Neural cell (in vitro differentiated cells): ENCODE measurements around the gene MEPCE. TPM values are rescaled to one million over a fixed set of nuclear protein-coding genes. Genes with fewer than 3 reads are reported as not detected.

Experiments used
- H2AFZ ChIP-seq: fragments of 200-600, 300-800 bp; sonication (generic), shearing (Covaris generic); 2 replicates; pipeline ENCODE4 v1.6.0; 2014; ENCODE audit warnings: low read depth, mild to moderate bottlenecking, antibody characterized with exemption, low read length, moderate library complexity
- H3F3A ChIP-seq: fragments of 200-600 bp; shearing (Covaris generic); 2 replicates; pipeline ENCODE4 v1.6.1; 2016; ENCODE audit warnings: mild to moderate bottlenecking, moderate library complexity, mixed read lengths, antibody characterized with exemption, low read length; ENCODE audit not compliant: insufficient read depth, poor library complexity, severe bottlenecking
- H3K27ac ChIP-seq: fragments of 200-600, 300-800 bp; sonication (generic), shearing (Covaris generic); 2 replicates; pipeline ENCODE4 v1.5.1; 2014; ENCODE audit warnings: mild to moderate bottlenecking, low read length, moderate library complexity
- H3K27me3 ChIP-seq: fragments of 300-800, 200-600 bp; sonication (generic), shearing (Covaris generic); 2 replicates; pipeline ENCODE4 v1.6.0; 2014; ENCODE audit warnings: mild to moderate bottlenecking, low read depth, low read length, moderate library complexity; ENCODE audit not compliant: insufficient read depth
- H3K36me3 ChIP-seq: fragments of 300-800, 200-600 bp; sonication (generic), shearing (Covaris generic); 2 replicates; pipeline ENCODE4 v1.5.1; 2014; ENCODE audit warnings: mild to moderate bottlenecking, antibody characterized with exemption, low read length, moderate library complexity; ENCODE audit not compliant: insufficient read depth
- H3K4me2 ChIP-seq: fragments of 300-800, 200-600 bp; sonication (generic), shearing (Covaris generic); 2 replicates; pipeline ENCODE4 v1.6.0; 2014; ENCODE audit warnings: mild to moderate bottlenecking, low read length
- H3K4me3 ChIP-seq: fragments of 300-800, 200-600 bp; sonication (generic), shearing (Covaris generic); 2 replicates; pipeline ENCODE4 v1.5.1; 2014; ENCODE audit warnings: mild to moderate bottlenecking, low read length, moderate library complexity
- H3K79me2 ChIP-seq: fragments of 200-600 bp; shearing (Covaris generic); replicated peaks from 2 replicates; pipeline ENCODE4 v1.6.0; 2014; ENCODE audit warnings: mild to moderate bottlenecking, low read length, moderate library complexity; ENCODE audit not compliant: insufficient read depth
- H3K9ac ChIP-seq: fragments of 300-800, 200-600 bp; sonication (generic), shearing (Covaris generic); 2 replicates; pipeline ENCODE4 v1.6.1; 2016; ENCODE audit warnings: mild to moderate bottlenecking, low read length, mixed read lengths
- H3K9me2 ChIP-seq: fragments of 200-600 bp; shearing (Covaris generic); 2 replicates; pipeline ENCODE4 v1.6.1; 2016; ENCODE audit warnings: mild to moderate bottlenecking, low read length, mixed read lengths; ENCODE audit not compliant: insufficient read depth
- H3K9me3 ChIP-seq: fragments of 200-600, 300-800 bp; sonication (generic), shearing (Covaris generic); 2 replicates; pipeline ENCODE4 v1.6.1; 2016; ENCODE audit warnings: mild to moderate bottlenecking, mixed run types, low read length, moderate library complexity, mixed read lengths
- H4K20me1 ChIP-seq: fragments of 200-600 bp; shearing (Covaris generic); 2 replicates; pipeline ENCODE4 v1.6.1; 2016; ENCODE audit warnings: mild to moderate bottlenecking, mixed run types; ENCODE audit not compliant: insufficient read depth
- CTCF ChIP-seq: fragments of 450-650 bp; IDR thresholded peaks from 2 replicates; pipeline ENCODE4 v1.5.1; 2014; ENCODE audit warnings: antibody characterized with exemption, mild to moderate bottlenecking, moderate library complexity; ENCODE audit not compliant: poor library complexity, severe bottlenecking
- EP300 ChIP-seq: fragments of 450-650 bp; conservative IDR thresholded peaks from 2 replicates; pipeline ENCODE4 v1.6.1; 2014; ENCODE audit warnings: antibody characterized with exemption, mild to moderate bottlenecking, moderate library complexity; ENCODE audit not compliant: poor library complexity, severe bottlenecking
- EZH2 ChIP-seq: fragments of 200-600, 300-800 bp; shearing (Covaris generic), sonication (generic); IDR thresholded peaks from 2 replicates; pipeline ENCODE4 v1.6.1; 2014; ENCODE audit warnings: antibody characterized with exemption, low read length, borderline replicate concordance, mild to moderate bottlenecking; ENCODE audit not compliant: insufficient read depth, poor library complexity, severe bottlenecking
- MXI1 ChIP-seq: fragments of 450-650 bp; conservative IDR thresholded peaks from 2 replicates; pipeline ENCODE4 v1.6.1; 2014; ENCODE audit warnings: antibody characterized with exemption, mild to moderate bottlenecking; ENCODE audit not compliant: poor library complexity, severe bottlenecking
- POLR2AphosphoS5 ChIP-seq: IDR thresholded peaks from 2 replicates; pipeline ENCODE4 v1.6.1; 2012
- RAD21 ChIP-seq: fragments of 450-650 bp; conservative IDR thresholded peaks from 2 replicates; pipeline ENCODE4 v1.6.1; 2014; ENCODE audit warnings: antibody characterized with exemption, mild to moderate bottlenecking, moderate library complexity
- SMC3 ChIP-seq: fragments of 450-650 bp; conservative IDR thresholded peaks from 2 replicates; pipeline ENCODE4 v1.6.1; 2014; ENCODE audit warnings: antibody characterized with exemption, mild to moderate bottlenecking, moderate library complexity; ENCODE audit not compliant: poor library complexity
- TAF1 ChIP-seq: IDR thresholded peaks from 2 replicates; pipeline ENCODE4 v1.6.1; 2012; ENCODE audit warnings: low read depth
- polyA plus RNA-seq: library from polyadenylated mRNA; depleted of rRNA; stranded (reverse); fragments of >200 nt; gene quantifications from 2 replicates; pipeline ENCODE4 v1.2.3, GENCODE V29; 2014
- TF ChIP-seq, protein P1 (sequence below): IDR thresholded peaks from 2 replicates; pipeline ENCODE4 v1.6.1; 2012; ENCODE audit warnings: borderline replicate concordance

The MEPCE gene
- polyA plus RNA-seq, 1 donor from 2014 or later = 15.0 TPM

DNA sequence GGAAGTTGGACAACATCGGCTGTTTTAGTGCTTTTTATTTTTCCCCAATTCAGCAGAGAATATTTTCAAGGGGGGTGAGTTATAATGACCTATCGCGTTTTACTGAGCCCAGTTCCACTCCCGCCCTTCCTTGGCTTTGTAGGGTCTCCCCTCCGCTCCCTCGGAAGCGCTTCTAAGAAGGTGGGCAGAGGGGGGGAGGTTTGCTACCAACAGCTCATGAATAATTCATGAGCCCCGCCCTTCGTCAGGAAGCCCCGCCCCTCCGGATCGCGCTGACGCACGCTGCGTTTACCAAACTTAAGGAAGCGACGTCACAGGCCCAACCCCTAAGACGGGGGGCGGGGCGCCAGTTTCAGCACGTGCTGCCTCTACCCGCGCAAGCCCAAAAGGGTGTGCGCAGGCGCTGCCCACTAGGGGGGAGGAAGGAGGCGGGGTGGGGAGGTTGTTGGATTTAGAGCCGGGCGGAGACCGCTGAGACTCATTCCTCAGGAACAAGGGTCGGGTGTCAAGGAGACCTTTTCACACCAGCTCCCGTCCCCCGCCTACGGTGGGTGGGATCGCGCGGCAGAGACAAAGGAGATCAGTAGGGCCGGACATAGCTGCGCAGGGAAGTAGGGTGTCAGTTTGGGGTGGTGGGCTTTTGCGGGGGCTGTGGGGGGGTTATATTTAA is 529 bp upstream of the MEPCE start:
- TF ChIP-seq EP300 = peak; percentile 6
- peak; percentile 65 for TF ChIP-seq TAF1
- no peak for TF ChIP-seq MXI1
- no peak for TF ChIP-seq EZH2
- TF ChIP-seq SMC3 = no peak
- peak; percentile 86 for TF ChIP-seq POLR2AphosphoS5
- TF ChIP-seq CTCF = no peak
- TF ChIP-seq, protein P1, sequence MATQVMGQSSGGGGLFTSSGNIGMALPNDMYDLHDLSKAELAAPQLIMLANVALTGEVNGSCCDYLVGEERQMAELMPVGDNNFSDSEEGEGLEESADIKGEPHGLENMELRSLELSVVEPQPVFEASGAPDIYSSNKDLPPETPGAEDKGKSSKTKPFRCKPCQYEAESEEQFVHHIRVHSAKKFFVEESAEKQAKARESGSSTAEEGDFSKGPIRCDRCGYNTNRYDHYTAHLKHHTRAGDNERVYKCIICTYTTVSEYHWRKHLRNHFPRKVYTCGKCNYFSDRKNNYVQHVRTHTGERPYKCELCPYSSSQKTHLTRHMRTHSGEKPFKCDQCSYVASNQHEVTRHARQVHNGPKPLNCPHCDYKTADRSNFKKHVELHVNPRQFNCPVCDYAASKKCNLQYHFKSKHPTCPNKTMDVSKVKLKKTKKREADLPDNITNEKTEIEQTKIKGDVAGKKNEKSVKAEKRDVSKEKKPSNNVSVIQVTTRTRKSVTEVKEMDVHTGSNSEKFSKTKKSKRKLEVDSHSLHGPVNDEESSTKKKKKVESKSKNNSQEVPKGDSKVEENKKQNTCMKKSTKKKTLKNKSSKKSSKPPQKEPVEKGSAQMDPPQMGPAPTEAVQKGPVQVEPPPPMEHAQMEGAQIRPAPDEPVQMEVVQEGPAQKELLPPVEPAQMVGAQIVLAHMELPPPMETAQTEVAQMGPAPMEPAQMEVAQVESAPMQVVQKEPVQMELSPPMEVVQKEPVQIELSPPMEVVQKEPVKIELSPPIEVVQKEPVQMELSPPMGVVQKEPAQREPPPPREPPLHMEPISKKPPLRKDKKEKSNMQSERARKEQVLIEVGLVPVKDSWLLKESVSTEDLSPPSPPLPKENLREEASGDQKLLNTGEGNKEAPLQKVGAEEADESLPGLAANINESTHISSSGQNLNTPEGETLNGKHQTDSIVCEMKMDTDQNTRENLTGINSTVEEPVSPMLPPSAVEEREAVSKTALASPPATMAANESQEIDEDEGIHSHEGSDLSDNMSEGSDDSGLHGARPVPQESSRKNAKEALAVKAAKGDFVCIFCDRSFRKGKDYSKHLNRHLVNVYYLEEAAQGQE = peak; percentile 62
- TF ChIP-seq RAD21 = no peak
- peak overlapping the region; percentile 63 for H3K4me2 ChIP-seq
- H4K20me1 ChIP-seq = no peaks in the 10 kb centered on the region
- H3K4me3 ChIP-seq = peak overlapping the region; percentile 81
- H2AFZ ChIP-seq = peak overlapping the region; percentile 93
- H3K27me3 ChIP-seq = no peaks in the 10 kb centered on the region
- no peaks in the 10 kb centered on the region for H3F3A ChIP-seq
- H3K79me2 ChIP-seq = peaks cover 19% of the 10 kb centered on the region
- H3K27ac ChIP-seq = peak overlapping the region; percentile 99
- peak overlapping the region; percentile 96 for H3K9ac ChIP-seq
- H3K9me2 ChIP-seq = no peaks in the 10 kb centered on the region
- no peaks in the 10 kb centered on the region for H3K36me3 ChIP-seq
- H3K9me3 ChIP-seq = no peaks in the 10 kb centered on the region

- TF ChIP-seq MXI1 = no peak
- no peak for TF ChIP-seq TAF1
- no peak for TF ChIP-seq RAD21
- no peak for TF ChIP-seq SMC3
- TF ChIP-seq CTCF = no peak
- TF ChIP-seq EZH2 = no peak
- TF ChIP-seq, protein P1 = no peak
- Histone ChIP-seq H3K27me3 (no peaks in the 10 kb centered on the region), H3K9me2 (no peaks in the 10 kb centered on the region), H3K4me3 (peak overlapping the region; percentile 81), H3K4me2 (peak overlapping the region; percentile 64), H3K9me3 (no peaks in the 10 kb centered on the region), H3K79me2 (peaks cover 25% of the 10 kb centered on the region), H3F3A (no peaks in the 10 kb centered on the region), H3K36me3 (no peaks in the 10 kb centered on the region), H3K27ac (peak overlapping the region; percentile 99), H3K9ac (peak overlapping the region; percentile 96), H4K20me1 (no peaks in the 10 kb centered on the region), H2AFZ (no peak overlapping the region)
Observed at GRCh38 chr7:100430493-100431285, 1.1 kb downstream of the MEPCE start.
